Activated CD4-positive, alpha-beta T cell treated with anti-CD3 and anti-CD28 coated beads, Interleukin-2, amount 50 U/mL, for 16 hours (primary cell): ENCODE results near the gene LHX4.

Experiments used
- DNase-seq: peaks from one replicate; pipeline ENCODE4 v3.0.0-alpha.2; 2020

Gene LHX4

GRCh38 chr1:180312926-180313325 lies 82.9 kb downstream of the LHX4 start:
- no peak for DNase-seq

- no peak for DNase-seq
Observed at GRCh38 chr1:180327089-180327488, 97.0 kb downstream of the LHX4 start.
